GM21717 (cell line): Measurements from ENCODE around the gene POLE4.
A peak's percentile ranks its signal among the peaks of the same experiment; 100 is the strongest.

Source experiments
- ATAC-seq: cut with Tn5 transposase; IDR thresholded peaks from one replicate; pipeline ENCODE4 v1.9.1; 2021; ENCODE audit warnings: mild to moderate bottlenecking, moderate library complexity; ENCODE audit not compliant: unreplicated experiment

Gene POLE4

DNA sequence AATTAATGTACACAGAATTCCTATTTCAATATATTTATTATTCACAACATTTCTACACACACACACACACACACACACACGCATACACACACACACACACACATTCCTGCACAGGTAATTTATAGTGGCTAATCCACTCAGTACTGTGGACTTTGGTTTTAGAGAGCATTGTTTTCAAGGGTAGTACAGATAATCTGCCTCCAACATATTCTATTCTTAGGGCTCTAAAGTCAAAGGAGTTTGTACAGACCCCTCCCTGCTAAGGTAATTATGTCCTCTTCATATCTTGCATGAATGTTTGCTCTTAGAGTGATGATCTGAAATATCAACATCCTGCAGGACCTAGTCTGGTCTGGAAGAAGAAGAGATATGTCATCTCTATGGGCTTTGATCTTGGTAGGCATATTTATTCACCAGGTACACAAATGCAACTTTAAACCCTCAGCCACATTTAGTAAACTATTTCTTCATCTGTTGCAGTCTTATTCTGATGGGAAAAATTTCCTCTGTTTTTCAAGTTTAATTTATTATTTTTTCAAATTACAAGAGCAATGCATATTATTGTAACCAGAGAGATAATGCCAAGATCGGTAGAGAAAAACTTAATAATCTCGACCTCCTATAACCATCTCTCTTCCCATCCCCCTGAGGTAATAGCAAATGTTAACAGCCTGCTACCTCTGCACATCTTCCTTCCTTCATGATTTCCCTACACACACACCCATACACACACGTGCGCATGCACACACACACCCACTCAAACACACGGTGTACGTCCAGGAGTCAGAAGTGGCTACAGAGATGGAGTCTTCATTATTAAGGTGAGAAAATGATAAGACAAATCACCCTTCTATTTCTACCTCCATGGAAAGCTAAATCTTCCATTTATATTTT, 18.3 kb upstream of the POLE4 start:
- ATAC-seq = no peak

- ATAC-seq = no peak
Observed at GRCh38 chr2:74941284-74941683, 17.2 kb upstream of the POLE4 start.

- no peak for ATAC-seq
Observed at GRCh38 chr2:74942263-74942662, 16.2 kb upstream of the POLE4 start.

- peak; percentile 100 for ATAC-seq
Observed at GRCh38 chr2:74944987-74945787, 13.3 kb upstream of the POLE4 start.

- no peak for ATAC-seq
Observed at GRCh38 chr2:74945788-74946331, 12.6 kb upstream of the POLE4 start.

GRCh38 chr2:74947703-74948102, 10.7 kb upstream of the POLE4 start:
- ATAC-seq = no peak

DNA sequence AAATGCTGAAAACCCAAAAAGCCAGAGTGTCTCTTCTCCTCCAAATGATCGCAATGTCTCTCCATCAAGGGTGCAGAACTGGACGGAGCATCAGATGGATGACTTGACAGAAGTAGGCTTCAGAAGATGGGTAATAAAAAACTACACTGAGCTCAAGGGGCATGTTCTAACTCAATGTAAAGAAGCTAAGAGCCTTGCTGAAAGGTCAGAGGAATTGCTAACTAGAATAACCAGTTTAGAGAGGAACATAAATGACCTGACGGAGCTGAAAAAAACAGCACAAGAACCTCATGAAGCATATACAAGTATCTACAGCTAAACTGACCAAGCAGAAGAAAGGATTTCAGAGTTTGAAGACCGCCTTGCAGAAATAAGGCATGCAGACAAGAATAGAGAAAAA, 9.7 kb upstream of the POLE4 start:
- no peak for ATAC-seq

DNA sequence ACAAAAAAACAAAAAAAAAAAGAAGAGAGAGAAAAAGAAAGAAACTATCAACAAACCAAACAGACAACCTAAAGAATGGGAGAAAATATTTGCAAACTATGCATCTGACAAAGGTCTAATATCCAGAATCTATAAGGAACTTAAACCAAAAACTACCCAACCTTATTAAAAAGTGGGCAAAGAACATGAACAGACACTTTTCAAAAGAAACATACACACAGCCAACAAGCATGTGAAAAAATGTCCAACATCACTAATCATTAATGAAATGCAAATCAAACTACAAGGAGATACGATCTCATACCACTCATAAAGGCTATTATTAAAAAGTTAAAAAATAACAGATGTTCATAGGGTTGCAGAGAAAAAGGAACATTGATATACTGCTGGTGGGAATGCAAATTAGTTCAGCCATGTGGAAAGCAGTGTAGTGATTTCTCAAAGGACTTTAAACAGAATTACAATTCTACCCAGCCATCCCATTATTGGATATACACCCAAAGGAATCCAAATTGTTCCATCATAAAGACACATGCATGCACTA, 7.2 kb upstream of the POLE4 start:
- ATAC-seq = no peak

DNA sequence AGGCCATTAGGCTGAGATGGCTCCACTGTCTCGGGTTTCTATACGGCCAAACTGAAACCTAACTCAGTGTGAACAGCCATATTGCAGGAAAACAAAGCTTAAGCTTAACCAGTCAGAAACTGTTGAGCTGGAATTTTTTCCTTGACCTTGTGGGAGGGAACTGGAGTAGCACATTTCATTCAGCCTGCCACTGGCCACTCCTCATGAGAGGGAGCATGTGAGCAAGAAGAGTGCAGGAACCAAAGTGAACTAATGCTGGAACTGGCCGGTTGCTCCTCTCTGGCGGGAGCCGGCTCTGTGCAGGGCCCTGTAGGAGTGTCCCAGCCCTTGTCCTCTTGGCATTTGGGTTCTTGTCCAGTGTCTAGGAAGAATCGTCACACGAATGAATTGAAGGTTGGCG, 5.9 kb upstream of the POLE4 start:
- no peak for ATAC-seq

GRCh38 chr2:74953796-74954499, 4.5 kb upstream of the POLE4 start:
- ATAC-seq = no peak

DNA sequence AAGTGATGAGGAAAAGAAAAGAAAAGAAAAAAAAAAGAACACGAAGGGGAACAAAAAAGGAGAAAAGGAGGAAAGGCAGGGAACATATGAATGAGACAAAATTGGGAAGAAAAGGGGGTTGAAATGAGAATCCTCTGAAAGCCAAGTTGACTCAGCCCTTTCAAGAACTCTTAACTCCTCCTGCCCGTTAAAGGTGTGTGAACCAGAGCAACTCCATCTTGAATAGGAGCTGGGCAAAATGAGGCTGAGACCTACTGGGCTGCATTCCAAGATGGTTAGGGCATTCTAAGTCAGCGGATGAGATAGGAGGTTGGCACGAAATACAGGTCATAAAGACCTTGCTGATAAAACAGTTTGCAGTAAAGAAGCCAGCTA, 4.0 kb upstream of the POLE4 start:
- ATAC-seq = no peak

GRCh38 chr2:74957886-74958273, 563 bp upstream of the POLE4 start:
- no peak for ATAC-seq

DNA sequence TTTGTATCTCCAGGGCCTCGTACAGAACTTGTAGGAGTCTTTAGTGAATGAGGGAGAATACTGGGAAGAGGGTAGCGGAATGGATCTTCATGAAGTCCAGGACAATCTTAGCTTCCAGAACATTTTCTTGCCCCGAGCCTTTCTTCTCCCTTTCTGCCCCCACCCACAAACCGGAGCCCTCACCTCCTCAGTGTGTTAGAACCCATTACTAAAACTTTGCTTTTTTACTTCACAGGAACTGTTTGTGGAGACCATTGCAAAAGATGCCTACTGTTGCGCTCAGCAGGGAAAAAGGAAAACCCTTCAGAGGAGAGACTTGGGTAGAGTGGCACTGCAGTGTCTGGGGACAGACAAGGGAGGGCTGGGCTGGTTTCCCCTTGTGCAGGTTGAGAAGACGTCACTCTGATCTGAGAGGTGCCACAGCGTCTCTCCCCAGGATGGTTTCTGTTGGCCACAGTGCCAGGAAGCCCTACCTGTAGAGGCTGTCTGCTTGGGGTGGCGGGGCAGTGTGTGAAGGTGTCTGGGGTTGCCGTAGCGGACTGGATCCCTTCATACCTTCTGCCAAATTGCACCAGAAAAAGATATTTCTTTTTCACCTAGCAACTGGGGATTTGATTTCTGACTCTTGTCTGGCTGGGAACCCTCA, 786 bp downstream of the POLE4 start:
- no peak for ATAC-seq

- no peak for ATAC-seq
Observed at GRCh38 chr2:74966887-74967286, 8.4 kb downstream of the POLE4 start.

DNA sequence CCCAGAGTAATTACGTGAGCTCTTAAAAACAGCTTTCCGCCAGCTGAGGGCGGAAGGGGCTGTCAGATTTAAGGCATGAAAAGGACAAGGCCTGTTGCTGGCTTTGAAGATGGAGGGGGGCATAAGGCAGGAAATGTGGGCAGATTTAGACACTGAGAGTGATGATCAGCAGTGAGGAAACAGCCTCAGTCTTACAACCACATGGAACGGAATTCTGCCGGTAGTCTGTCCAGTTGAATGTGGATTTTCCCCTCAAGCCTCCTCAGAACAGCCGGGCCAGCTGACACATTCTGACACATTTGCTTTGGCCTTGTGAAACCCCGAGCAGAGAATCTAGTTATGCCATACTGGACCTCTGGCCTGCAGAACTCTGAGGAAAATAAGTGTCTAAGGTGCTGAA, 16.6 kb downstream of the POLE4 start:
- no peak for ATAC-seq

DNA sequence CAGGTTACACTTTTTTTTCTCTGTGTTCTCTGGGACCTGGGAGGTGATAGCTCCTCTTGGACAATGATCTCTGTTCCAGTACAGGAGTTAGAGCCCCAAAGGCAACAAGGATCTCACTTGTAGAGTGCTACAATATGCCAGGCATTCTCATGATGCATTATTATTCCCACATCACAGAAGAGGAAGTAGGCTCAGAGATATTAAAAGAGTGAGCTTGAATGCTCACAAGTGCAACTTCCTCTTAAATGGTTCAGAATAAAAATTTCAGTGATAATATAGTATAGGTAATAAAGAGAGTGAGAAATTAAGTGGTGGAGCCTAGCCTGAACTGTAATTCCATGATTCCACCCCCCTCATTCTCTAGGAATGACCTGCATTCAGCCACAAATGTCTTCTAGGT, 21.4 kb downstream of the POLE4 start:
- no peak for ATAC-seq

- ATAC-seq = no peak
Observed at GRCh38 chr2:74982577-74982976, 24.1 kb downstream of the POLE4 start.

DNA sequence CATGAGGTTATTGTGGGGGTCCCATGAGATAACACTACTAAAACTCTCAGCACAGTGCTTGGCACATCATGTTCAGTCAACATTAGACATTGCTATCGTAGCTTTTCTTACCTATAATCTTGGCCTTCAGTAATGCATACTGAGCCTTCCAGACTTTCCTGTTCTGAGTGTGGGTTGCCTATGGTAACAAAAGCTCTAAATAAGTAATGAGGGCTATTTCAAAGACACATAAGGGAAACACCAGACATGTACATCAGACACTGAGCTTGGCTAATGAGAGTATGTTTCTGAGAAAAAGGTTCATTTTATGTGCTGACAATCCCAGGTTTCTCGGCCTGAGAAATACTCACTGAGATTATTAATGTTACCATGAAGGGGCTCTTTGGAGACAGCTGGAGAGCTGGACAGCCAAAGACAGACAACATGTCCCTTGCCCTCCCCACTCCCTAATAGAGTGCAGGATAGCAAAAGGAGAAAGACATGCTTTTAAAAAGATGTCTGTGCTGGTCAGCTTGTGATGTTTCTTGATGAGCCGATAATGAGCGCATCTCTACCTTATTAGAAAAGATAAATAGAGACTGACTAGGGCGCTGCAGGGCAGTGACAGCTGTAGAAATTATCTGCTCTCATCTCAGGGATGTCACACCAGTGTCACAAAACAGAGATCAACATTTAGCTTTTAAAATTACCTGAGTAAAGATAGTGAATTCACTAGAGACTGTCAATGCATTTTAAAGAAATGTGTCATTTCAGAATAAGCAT, 25.4 kb downstream of the POLE4 start:
- no peak for ATAC-seq

DNA sequence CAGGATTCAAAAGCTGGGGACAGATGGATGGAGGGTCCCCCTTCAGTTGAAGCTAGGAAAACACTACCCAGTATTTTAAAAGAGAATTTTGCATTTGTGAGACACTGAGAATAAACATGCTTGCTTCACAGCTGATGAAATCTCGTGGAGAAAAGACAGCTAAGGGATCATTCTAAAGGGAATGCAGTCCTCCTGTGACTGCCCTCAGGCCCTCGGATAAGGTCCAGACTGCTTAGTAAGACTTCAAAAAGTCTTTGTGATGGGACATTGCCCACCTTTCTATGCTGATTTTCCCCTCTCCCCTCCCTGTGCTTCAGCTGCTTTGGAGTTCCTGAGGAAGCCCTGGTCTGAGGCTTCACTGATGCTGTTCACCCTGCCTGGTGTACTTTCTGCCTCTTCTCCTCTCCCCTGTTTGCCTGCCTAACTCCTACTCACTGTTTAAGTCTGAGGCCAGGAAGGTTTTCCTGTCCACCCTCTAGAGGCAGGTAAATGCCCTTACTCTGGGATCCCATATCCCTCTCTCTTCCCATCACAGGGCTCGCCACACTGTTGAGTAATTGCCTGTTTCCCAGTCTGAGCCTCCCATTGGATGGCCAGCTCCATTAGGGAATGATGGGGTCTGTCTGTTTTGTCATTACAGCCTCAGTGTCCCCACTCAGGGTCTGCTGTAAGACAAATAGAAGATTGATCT, 26.6 kb downstream of the POLE4 start:
- no peak for ATAC-seq
